A549 (cell line): ENCODE results near the gene TAF11L12. TPM values are rescaled to one million over a fixed set of nuclear protein-coding genes. Genes with fewer than 3 reads are reported as not detected.
"Not testable (repeated sequence)": the region's sequence is repeated elsewhere in the genome, so short reads cannot be mapped to it uniquely, and the experiment has no call there.

Source experiments
- ATAC-seq, 2 experiments: fragments of 200-7000 bp in 1 of 2; fragments of >200 bp in 1 of 2; cut with Nextera tagmentation in 1 of 2; cut with Tn5 transposase in 1 of 2; 3 replicates each; pipeline versions ENCODE4 v1.8.0 to v1.9.1; 2018 to 2020; ENCODE audit warnings: mild to moderate bottlenecking in 1 of 2, moderate library complexity in 1 of 2
- CTCF ChIA-PET: fragments of 300-600 bp; sonication (Branson Sonifier 250); formaldehyde crosslinking; extraction: SDS; loops from one replicate; lab custom pipeline; 2021; ENCODE audit warnings: antibody characterized with exemption, inconsistent platforms; lab: Yijun Ruan, JAX
- POLR2A ChIA-PET: fragments of 350-600 bp; formaldehyde crosslinking; extraction: SDS; loops from one replicate; lab custom pipeline; 2021; ENCODE audit warnings: antibody characterized with exemption, inconsistent platforms; lab: Yijun Ruan, JAX
- DNase-seq, 2 experiments: peaks; one replicate each; pipeline versions ENCODE4 v3.0.0 to v3.0.0-alpha.2; 2011 to 2016; ENCODE audit warnings: low read depth in 1 of 2, low spot score in 1 of 2
- FAIRE-seq: peaks from 2 replicates; lab custom pipeline; 2011; peaks lifted over from hg19 to GRCh38; lab: Jason Lieb, UNC
- H3K27ac ChIP-seq, 2 experiments: fragments of >200 bp; sonication (Bioruptor Twin); formaldehyde crosslinking; 3 replicates each; pipeline ENCODE4 v1.5.1; 2016 to 2017
- H3K4me1 ChIP-seq: fragments of >200 bp; sonication (Bioruptor Twin); formaldehyde crosslinking; 3 replicates; pipeline ENCODE4 v1.6.1; 2016
- H3K4me2 ChIP-seq: fragments of >200 bp; sonication (Bioruptor Twin); formaldehyde crosslinking; 3 replicates; pipeline ENCODE4 v1.6.1; 2016
- H3K4me3 ChIP-seq: fragments of >200 bp; sonication (Bioruptor Twin); formaldehyde crosslinking; 3 replicates; pipeline ENCODE4 v1.5.1; 2016
- H3K9me3 ChIP-seq: fragments of >200 bp; sonication (Bioruptor Twin); formaldehyde crosslinking; 3 replicates; pipeline ENCODE4 v1.6.1; 2016
- ESRRA ChIP-seq: fragments of 150-350 bp; IDR thresholded peaks from 2 replicates; pipeline ENCODE4 v1.6.1; 2014; ENCODE audit warnings: mild to moderate bottlenecking, low read length, borderline replicate concordance
- FOSL2 ChIP-seq, 2 experiments: fragments of 450-650 bp in 1 of 2; fragments of >200 bp in 1 of 2; sonication (Bioruptor Twin) in 1 of 2; formaldehyde crosslinking; IDR thresholded peaks; 2 replicates each; pipeline versions ENCODE4 v1.5.0 to v1.6.1; 2016 to 2020; ENCODE audit warnings: mild to moderate bottlenecking in 1 of 2, moderate library complexity in 1 of 2
- NPAS2 ChIP-seq: fragments of 250-450 bp; sonication (Bioruptor Pico); IDR thresholded peaks from 2 replicates; pipeline ENCODE4 v1.8.0; 2022; ENCODE audit warnings: mild to moderate bottlenecking, moderate library complexity, borderline replicate concordance
- TP53 ChIP-seq: fragments of 250-450 bp; sonication (Bioruptor Pico); IDR thresholded peaks from 2 replicates; pipeline ENCODE4 v1.5.0; 2021; ENCODE audit warnings: mild to moderate bottlenecking, moderate library complexity
- WGBS: methylation state at CpG from one replicate; pipeline ENCODE4 v1.1.6; 2017; ENCODE audit errors: missing lambda C conversion rate; 5-methylcytosine and 5-hydroxymethylcytosine counted together
- polyA minus RNA-seq: library from RNA; depleted of rRNA, polyadenylated mRNA; stranded (reverse); fragments of >200 nt; gene quantifications from 2 replicates; pipeline ENCODE4 v1.2.3, GENCODE V29; 2011; rRNA and poly(A)+ RNA removed
- polyA plus RNA-seq, 4 experiments: library from polyadenylated mRNA; depleted of rRNA in 3 of 4; stranded (reverse); fragments of >200 nt; fragmentation: RNase III in 1 of 4; extraction: RNeasy Plus Mini Kit Qiagen cat#74134 plus additional on column Dnase treatment in 1 of 4; gene quantifications; 2 replicates in 3 of 4; 3 replicates in 1 of 4; pipeline ENCODE4 v1.2.3, GENCODE V29; 2011 to 2017

Gene TAF11L12
- polyA plus RNA-seq (2011; rRNA removed) (0.25 and 0.37 TPM in 2 replicates), polyA plus RNA-seq (2017; fragmentation: RNase III; extraction: RNeasy Plus Mini Kit Qiagen cat#74134 plus additional on column Dnase treatment) (0.15 to 0.21 TPM in 2 of 3 replicates, not detected in the other), polyA minus RNA-seq (0.45 TPM in 1 of 2 replicates, not detected in the other)
- 0.04 TPM in 2 replicates for polyA plus RNA-seq (2012; cell fraction: cytosol; rRNA removed)
- 0.11 and 0.15 TPM in 2 replicates for polyA plus RNA-seq (2012; cell fraction: nucleus; rRNA removed)

DNA sequence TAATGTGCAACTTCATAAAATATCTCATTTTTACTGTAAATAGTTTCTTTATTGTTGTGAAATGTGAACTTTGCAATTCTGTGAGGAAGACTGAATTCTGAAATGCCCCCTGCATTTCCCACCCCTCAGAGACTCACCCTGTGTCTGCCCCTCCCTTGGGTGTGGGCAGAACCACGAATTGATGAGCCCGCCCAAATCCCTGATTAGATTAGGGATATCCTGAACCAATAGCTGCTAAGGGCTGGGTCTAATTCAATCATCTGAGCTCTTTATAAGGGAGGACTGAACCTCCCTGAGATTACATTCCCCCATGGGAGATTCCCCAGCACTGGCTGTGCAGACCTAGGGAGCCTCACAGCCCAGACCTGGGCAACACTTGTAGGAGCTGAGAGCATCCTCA, at the start of gene TAF11L12:
TSS of gene TAF11L12 (plus strand) at position 301 of the 400 bp plus-strand sequence.
- H3K4me2 ChIP-seq, POLR2A ChIA-PET, H3K4me3 ChIP-seq, H3K9me3 ChIP-seq, CTCF ChIA-PET, H3K4me1 ChIP-seq, H3K27ac ChIP-seq, ATAC-seq, DNase-seq: not testable (repeated sequence)
- FAIRE-seq = peak; percentile 56
- WGBS = 88% methylated on average over 2 of the region's 2 CpGs

GRCh38 chr5:17585658-17586057, 24.5 kb upstream of the TAF11L12 start, which contains the start of gene TAF11L7:
TSS of gene TAF11L7 (minus strand) at chr5:17585758.
- H3K9me3 ChIP-seq, POLR2A ChIA-PET, DNase-seq, H3K4me3 ChIP-seq, H3K4me2 ChIP-seq, CTCF ChIA-PET, H3K27ac ChIP-seq, ATAC-seq, H3K4me1 ChIP-seq, FAIRE-seq: not testable (repeated sequence)
- no CpG with 5 or more reads among the region's 16 CpGs for WGBS

GRCh38 chr5:17590860-17591259, 19.3 kb upstream of the TAF11L12 start, which contains the start of gene TAF11L8:
TSS of gene TAF11L8 (minus strand) at chr5:17590960.
- H3K9me3 ChIP-seq, H3K4me2 ChIP-seq, CTCF ChIA-PET, H3K27ac ChIP-seq, POLR2A ChIA-PET, ATAC-seq, FAIRE-seq, H3K4me1 ChIP-seq, H3K4me3 ChIP-seq, DNase-seq: not testable (repeated sequence)
- WGBS = no CpG with 5 or more reads among the region's 16 CpGs

- CTCF ChIA-PET = not testable (repeated sequence)
Observed at GRCh38 chr5:17594255-17594654, 15.9 kb upstream of the TAF11L12 start, which contains the start of gene TAF11L9. TSS of gene TAF11L9 (minus strand) at chr5:17594394.

DNA sequence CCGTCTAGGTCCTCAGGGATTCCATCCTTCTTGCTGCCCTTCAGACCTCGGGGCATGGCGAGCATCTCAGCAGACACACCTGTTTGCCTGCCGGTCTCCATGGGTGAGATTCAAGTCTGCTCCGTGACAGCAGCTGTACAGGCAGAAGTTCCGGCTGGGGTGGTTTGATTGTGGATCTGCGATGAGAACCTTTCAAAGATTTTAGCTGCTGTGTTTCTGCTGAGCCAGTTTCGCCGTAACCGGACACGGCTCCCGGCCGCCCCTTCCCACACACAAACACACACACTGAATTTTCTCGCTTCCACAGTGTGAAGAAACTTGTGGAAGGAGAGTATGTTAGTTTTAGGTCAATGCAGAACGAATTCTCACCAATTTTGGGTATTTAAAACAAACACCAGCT, 12.5 kb upstream of the TAF11L12 start, which contains the start of gene TAF11L10:
TSS of gene TAF11L10 (minus strand) at position 101 of the 400 bp plus-strand sequence.
- H3K4me3 ChIP-seq, ATAC-seq, FAIRE-seq, H3K4me1 ChIP-seq, H3K27ac ChIP-seq, CTCF ChIA-PET, POLR2A ChIA-PET, H3K4me2 ChIP-seq, H3K9me3 ChIP-seq, DNase-seq: not testable (repeated sequence)
- no CpG with 5 or more reads among the region's 15 CpGs for WGBS

More at GRCh38 chr5:17594255-17594654, 15.9 kb upstream of the TAF11L12 start, which contains the start of gene TAF11L9:
- H3K4me2 ChIP-seq, ATAC-seq, POLR2A ChIA-PET, H3K4me1 ChIP-seq, H3K27ac ChIP-seq, H3K9me3 ChIP-seq, DNase-seq, FAIRE-seq, H3K4me3 ChIP-seq: not testable (repeated sequence)
- 90% methylated on average over 13 of the region's 15 CpGs for WGBS

DNA sequence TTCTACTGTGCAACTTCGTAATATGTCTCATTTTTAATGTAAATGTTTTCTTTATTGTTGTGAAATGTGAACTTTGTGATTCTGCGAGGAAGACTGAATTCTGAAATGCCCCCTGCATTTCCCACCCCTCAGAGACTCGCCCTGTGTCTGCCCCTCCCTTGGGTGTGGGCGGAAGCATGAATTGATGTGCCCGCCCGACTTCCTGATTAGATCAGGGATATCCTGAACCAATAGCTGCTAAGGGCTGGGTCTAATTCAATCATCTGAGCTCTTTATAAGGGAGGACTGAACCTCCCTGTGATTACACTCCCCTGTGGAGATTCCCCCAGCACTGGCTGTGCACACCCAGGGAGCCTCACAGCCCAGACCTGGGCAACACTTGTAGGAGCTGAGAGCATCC, 6.3 kb upstream of the TAF11L12 start, which contains the start of gene TAF11L11:
TSS of gene TAF11L11 (plus strand) at position 304 of the 400 bp plus-strand sequence.
- H3K4me1 ChIP-seq, H3K27ac ChIP-seq, CTCF ChIA-PET, H3K9me3 ChIP-seq, FAIRE-seq, ATAC-seq, H3K4me3 ChIP-seq, POLR2A ChIA-PET, H3K4me2 ChIP-seq: not testable (repeated sequence)
- DNase-seq = peak in 1 of 2 experiments; percentile 13
- 71% methylated on average over 6 of the region's 6 CpGs for WGBS

GRCh38 chr5:17604951-17605350, 5.2 kb upstream of the TAF11L12 start:
- Histone ChIP-seq H3K4me1 (peaks cover 7% of the 10 kb centered on the region; the same call in 1 of the 3 replicates), H3K9me3 (no peaks in the 10 kb centered on the region), H3K4me3 (no peak overlapping the region), H3K27ac (no peak overlapping the region), H3K4me2 (no peak overlapping the region)
- DNase-seq = no peak
- CTCF ChIA-PET = no interaction called here
- no peak for TF ChIP-seq ESRRA
- no peak for TF ChIP-seq NPAS2
- TF ChIP-seq TP53 (CRISPR knock-in tag) = no peak
- TF ChIP-seq FOSL2 (IDR thresholded peaks at IDR 0.05) = no peak
- no peak for TF ChIP-seq FOSL2 (CRISPR knock-in tag; IDR thresholded peaks at IDR 0.05)
- FAIRE-seq = no peak
- no peak for ATAC-seq
- 93% methylated on average over 14 of the region's 14 CpGs for WGBS
- POLR2A ChIA-PET = no interaction called here

GRCh38 chr5:17607461-17607860, 2.7 kb upstream of the TAF11L12 start:
- H3K4me2 ChIP-seq, CTCF ChIA-PET, H3K9me3 ChIP-seq, DNase-seq, FAIRE-seq, H3K4me3 ChIP-seq, H3K4me1 ChIP-seq, H3K27ac ChIP-seq, ATAC-seq, POLR2A ChIA-PET: not testable (repeated sequence)
- 58% methylated on average over 4 of the region's 4 CpGs for WGBS
